ENCODE data around the gene RNF113B.

The RNF113B gene

DNA sequence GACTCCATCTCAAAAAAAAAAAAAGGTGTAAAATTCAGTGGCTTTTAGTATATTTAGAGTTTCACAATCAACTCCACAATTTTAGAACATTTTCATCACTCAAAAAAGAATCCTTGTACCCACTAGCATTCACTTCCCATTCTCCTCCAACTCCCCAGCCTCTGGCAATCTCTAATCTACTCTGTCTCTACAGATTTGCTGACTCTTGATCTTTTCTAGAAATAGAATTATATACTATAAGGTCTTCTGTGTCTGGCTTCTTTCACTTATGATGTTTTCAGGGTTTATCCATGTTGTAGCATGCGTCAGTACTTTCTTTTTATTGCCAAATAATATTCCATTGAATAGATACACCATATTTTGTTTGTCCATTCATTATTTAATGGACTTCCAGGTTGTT is 42.2 kb downstream of the RNF113B start:
- no peak for DNase-seq

DNA sequence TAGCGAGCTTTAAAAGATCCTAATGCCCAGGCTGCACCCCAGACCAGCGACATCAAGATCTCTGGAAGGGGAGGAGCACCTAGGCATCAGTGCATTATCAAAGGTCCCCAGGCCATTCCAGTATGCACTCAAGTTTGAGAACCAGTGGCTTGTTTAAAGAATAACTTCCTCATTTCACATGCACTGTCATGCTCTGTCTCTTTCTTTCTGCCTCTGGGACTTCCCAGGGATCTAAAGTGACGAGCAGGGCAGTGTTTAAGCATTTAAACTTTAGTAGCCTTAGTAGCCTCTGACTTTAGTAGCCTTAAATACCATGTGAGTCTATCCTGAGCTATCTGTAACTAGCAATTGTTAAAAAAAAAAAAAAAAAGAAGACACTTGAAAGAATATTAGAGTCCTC is 43.1 kb downstream of the RNF113B start:
- no peak for DNase-seq

DNA sequence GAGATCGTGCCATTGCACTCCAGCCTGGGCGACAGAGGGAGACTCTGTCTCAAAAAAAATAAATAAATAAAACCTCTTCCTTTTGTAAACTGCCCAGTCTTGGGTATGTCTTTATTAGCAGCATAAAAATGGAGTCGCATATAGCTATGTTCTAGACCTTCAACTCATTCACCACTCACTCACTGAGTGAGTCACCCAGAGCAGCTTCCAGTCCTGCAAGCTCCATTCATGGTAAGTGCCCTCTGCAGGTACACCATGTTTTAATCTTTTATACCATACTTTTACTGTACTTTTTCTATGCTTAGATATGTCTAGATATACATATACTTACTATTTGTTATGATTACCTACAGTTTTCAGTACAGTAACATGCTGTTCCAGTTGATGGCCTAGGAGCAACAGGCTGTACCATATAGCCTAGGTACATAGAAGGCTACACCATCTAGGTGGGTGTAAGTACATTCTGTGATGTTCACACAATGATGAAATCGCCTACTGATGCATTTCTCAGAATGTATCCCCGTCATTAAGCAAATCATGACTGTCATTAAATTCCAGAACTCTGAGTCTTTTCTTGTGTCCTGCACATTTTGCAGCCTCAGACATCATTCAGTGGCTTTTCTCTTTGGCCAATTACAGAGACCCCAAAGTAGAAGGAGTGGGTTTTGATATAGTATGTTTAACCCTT is 47.9 kb downstream of the RNF113B start:
- no peak for DNase-seq
